Mesenchymal stem cell (in vitro differentiated cells and primary cell): ENCODE data around the gene TMEM114.
A peak's percentile ranks its signal among the peaks of the same experiment; 100 is the strongest.

ENCODE experiments used
- DNase-seq: peaks from one replicate; pipeline ENCODE4 v3.0.0-alpha.2; 2013
- H2AFZ ChIP-seq: one replicate; pipeline ENCODE4 v1.6.1; 2013; ENCODE audit warnings: low read depth, mild to moderate bottlenecking, control low read depth, inconsistent platforms, low read length, moderate library complexity
- H2AK5ac ChIP-seq: 2 replicates; pipeline ENCODE4 v1.6.1; 2013; ENCODE audit warnings: low read length, moderate library complexity, mild to moderate bottlenecking, inconsistent platforms; ENCODE audit not compliant: severe bottlenecking
- H2BK120ac ChIP-seq: one replicate; pipeline ENCODE4 v1.6.1; 2013; ENCODE audit warnings: low read depth, mild to moderate bottlenecking, inconsistent platforms, low read length, moderate library complexity
- H2BK12ac ChIP-seq, 2 experiments: one replicate each; pipeline ENCODE4 v1.6.1; 2013; ENCODE audit warnings: inconsistent platforms in 2 of 2, low read length in 2 of 2, mild to moderate bottlenecking in 2 of 2, moderate library complexity in 2 of 2, control low read depth in 1 of 2
- H2BK15ac ChIP-seq: one replicate; pipeline ENCODE4 v1.6.1; 2013; ENCODE audit warnings: mild to moderate bottlenecking, low read depth, inconsistent platforms; ENCODE audit not compliant: poor library complexity, severe bottlenecking
- H2BK5ac ChIP-seq: 2 replicates; pipeline ENCODE4 v1.6.1; 2013; ENCODE audit warnings: low read depth, mild to moderate bottlenecking, low read length, control low read depth, inconsistent platforms; ENCODE audit not compliant: poor library complexity, severe bottlenecking
- H3K14ac ChIP-seq, 2 experiments: one replicate each; pipeline ENCODE4 v1.6.1; 2013; ENCODE audit warnings: inconsistent platforms in 2 of 2, low read length in 2 of 2, control low read depth in 1 of 2, mild to moderate bottlenecking in 1 of 2, moderate library complexity in 1 of 2
- H3K18ac ChIP-seq, 2 experiments: one replicate each; pipeline ENCODE4 v1.6.1; 2013; ENCODE audit warnings: inconsistent platforms in 2 of 2, low read length in 2 of 2, control low read depth in 1 of 2, low read depth in 1 of 2, mild to moderate bottlenecking in 1 of 2
- H3K23ac ChIP-seq, 2 experiments: one replicate each; pipeline ENCODE4 v1.6.1; 2013; ENCODE audit warnings: inconsistent platforms in 2 of 2, low read length in 2 of 2, mild to moderate bottlenecking in 2 of 2, moderate library complexity in 2 of 2, control low read depth in 1 of 2
- H3K27ac ChIP-seq: 2 replicates; pipeline ENCODE4 v1.5.1; 2013; ENCODE audit warnings: mild to moderate bottlenecking, moderate library complexity, low read length, control low read depth, inconsistent platforms; ENCODE audit not compliant: poor library complexity, severe bottlenecking
- H3K27me3 ChIP-seq, 2 experiments: 2 replicates each; pipeline versions ENCODE4 v1.6.1 to v1.7.0; 2013; ENCODE audit warnings: low read length in 2 of 2, mild to moderate bottlenecking in 2 of 2, moderate library complexity in 2 of 2, control low read depth in 1 of 2, inconsistent platforms in 1 of 2; ENCODE audit not compliant: control insufficient read depth in 1 of 2, insufficient read depth in 1 of 2
- H3K36me3 ChIP-seq, 2 experiments: 2 replicates each; pipeline versions ENCODE4 v1.6.1 to v1.7.0; 2013; ENCODE audit warnings: low read length in 2 of 2, control low read depth in 1 of 2, inconsistent platforms in 1 of 2, low read depth in 1 of 2, mild to moderate bottlenecking in 1 of 2; ENCODE audit not compliant: insufficient read depth in 2 of 2, control insufficient read depth in 1 of 2
- H3K4ac ChIP-seq, 2 experiments: one replicate each; pipeline ENCODE4 v1.6.1; 2013; ENCODE audit warnings: inconsistent platforms in 2 of 2, low read length in 2 of 2, mild to moderate bottlenecking in 2 of 2, moderate library complexity in 2 of 2, control low read depth in 1 of 2, low read depth in 1 of 2
- H3K4me1 ChIP-seq: 2 replicates; pipeline ENCODE4 v1.6.1; 2013; ENCODE audit warnings: low read depth, low read length, control low read depth; ENCODE audit not compliant: control insufficient read depth, insufficient read depth
- H3K4me2 ChIP-seq: 2 replicates; pipeline ENCODE4 v1.6.1; 2013; ENCODE audit warnings: low read length, mild to moderate bottlenecking, inconsistent platforms; ENCODE audit not compliant: poor library complexity, severe bottlenecking
- H3K4me3 ChIP-seq, 2 experiments: 2 replicates each; pipeline versions ENCODE4 v1.5.1 to v1.7.0; 2013; ENCODE audit warnings: low read length in 2 of 2, mild to moderate bottlenecking in 2 of 2, control low read depth in 1 of 2, low read depth in 1 of 2; ENCODE audit not compliant: insufficient read depth in 1 of 2
- H3K79me1 ChIP-seq: replicated peaks from 2 replicates; pipeline ENCODE4 v1.6.1; 2013; ENCODE audit warnings: mild to moderate bottlenecking, control low read depth, low read length, inconsistent platforms; ENCODE audit not compliant: poor library complexity, severe bottlenecking
- H3K9ac ChIP-seq: 2 replicates; pipeline ENCODE4 v1.7.0; 2013; ENCODE audit warnings: mild to moderate bottlenecking, low read length, moderate library complexity
- H3K9me3 ChIP-seq: 2 replicates; pipeline ENCODE4 v1.7.0; 2013; ENCODE audit warnings: mild to moderate bottlenecking, low read length; ENCODE audit not compliant: control insufficient read depth
- H4K8ac ChIP-seq: one replicate; pipeline ENCODE4 v1.6.1; 2013; ENCODE audit warnings: inconsistent platforms, mild to moderate bottlenecking, low read length, moderate library complexity
- H4K91ac ChIP-seq: one replicate; pipeline ENCODE4 v1.6.1; 2013; ENCODE audit warnings: mild to moderate bottlenecking, low read length, inconsistent platforms
- WGBS: methylation state at CpG from one replicate; pipeline ENCODE4 v1.1.7; 2013; ENCODE audit warnings: mixed read lengths; 5-methylcytosine and 5-hydroxymethylcytosine counted together

TMEM114 gene

GRCh38 chr16:8627456-8627855, 37.1 kb upstream of the TMEM114 start:
- no peak overlapping the region for H2BK12ac ChIP-seq
- H4K8ac ChIP-seq: no peak overlapping the region
- H2AK5ac ChIP-seq: no peak overlapping the region
- no peak overlapping the region for H3K4me3 ChIP-seq
- no peak overlapping the region for H2BK15ac ChIP-seq
- peaks cover 51% of the 10 kb centered on the region for H3K79me1 ChIP-seq
- H3K9ac ChIP-seq: no peak overlapping the region
- H2AFZ ChIP-seq: no peak overlapping the region
- H3K36me3 ChIP-seq: peaks cover 61 to 82% of the 10 kb centered on the region in 2 experiments
- H3K9me3 ChIP-seq: no peaks in the 10 kb centered on the region
- H4K91ac ChIP-seq: no peak overlapping the region
- no peak overlapping the region for H2BK5ac ChIP-seq
- H3K14ac ChIP-seq: no peak overlapping the region
- no peak overlapping the region for H3K4ac ChIP-seq
- DNase-seq: no peak
- no peak overlapping the region for H3K27ac ChIP-seq
- H3K23ac ChIP-seq: no peak overlapping the region
- WGBS: 97% methylated on average over 4 of the region's 4 CpGs
- H2BK120ac ChIP-seq: no peak overlapping the region
- no peaks in the 10 kb centered on the region for H3K27me3 ChIP-seq
- no peak overlapping the region for H3K4me2 ChIP-seq
- no peak overlapping the region for H3K18ac ChIP-seq
- H3K4me1 ChIP-seq: peaks cover 3% of the 10 kb centered on the region

- DNase-seq: no peak
Observed at GRCh38 chr16:8626946-8627345, 36.6 kb upstream of the TMEM114 start.

GRCh38 chr16:8625491-8626087, 35.3 kb upstream of the TMEM114 start:
- over 99% methylated on average over 5 of the region's 10 CpGs for WGBS
- H3K18ac ChIP-seq: no peak overlapping the region

More at GRCh38 chr16:8626946-8627345, 36.6 kb upstream of the TMEM114 start:
- H3K14ac ChIP-seq: no peak overlapping the region
- no peak overlapping the region for H4K8ac ChIP-seq
- H3K4ac ChIP-seq: no peak overlapping the region
- H2BK12ac ChIP-seq: no peak overlapping the region
- H3K36me3 ChIP-seq: peaks cover 58 to 77% of the 10 kb centered on the region in 2 experiments
- H3K79me1 ChIP-seq: peaks cover 47% of the 10 kb centered on the region
- H3K4me2 ChIP-seq: no peak overlapping the region
- no peak overlapping the region for H3K18ac ChIP-seq
- H3K9me3 ChIP-seq: no peaks in the 10 kb centered on the region
- no peak overlapping the region for H2BK120ac ChIP-seq
- no peak overlapping the region for H3K9ac ChIP-seq
- H3K27me3 ChIP-seq: no peaks in the 10 kb centered on the region
- no peak overlapping the region for H2AK5ac ChIP-seq
- WGBS: over 99% methylated on average over 8 of the region's 8 CpGs
- no peak overlapping the region for H2BK5ac ChIP-seq
- no peak overlapping the region for H3K4me3 ChIP-seq
- no peak overlapping the region for H2AFZ ChIP-seq
- no peak overlapping the region for H2BK15ac ChIP-seq
- H3K23ac ChIP-seq: no peak overlapping the region
- no peak overlapping the region for H4K91ac ChIP-seq
- peaks cover 3% of the 10 kb centered on the region for H3K4me1 ChIP-seq
- H3K27ac ChIP-seq: no peak overlapping the region

GRCh38 chr16:8623634-8624033, 33.3 kb upstream of the TMEM114 start:
- Histone ChIP-seq H4K91ac (no peak overlapping the region), H3K4me3 (peak overlapping the region in 1 of 2 experiments; percentile 47), H3K9ac (peak overlapping the region; percentile 51), H3K23ac (no peak overlapping the region), H3K4me2 (no peak overlapping the region), H2AK5ac (no peak overlapping the region), H3K27ac (no peak overlapping the region), H2BK120ac (no peak overlapping the region), H2AFZ (no peak overlapping the region), H3K79me1 (peaks cover 25% of the 10 kb centered on the region), H3K27me3 (peaks cover 0 to 10% of the 10 kb centered on the region in 2 experiments), H3K18ac (no peak overlapping the region), H3K36me3 (peaks cover 28 to 44% of the 10 kb centered on the region in 2 experiments), H2BK15ac (no peak overlapping the region), H4K8ac (no peak overlapping the region), H3K9me3 (no peaks in the 10 kb centered on the region), H2BK5ac (no peak overlapping the region), H3K14ac (no peak overlapping the region), H3K4me1 (peaks cover 3% of the 10 kb centered on the region), H3K4ac (no peak overlapping the region), H2BK12ac (no peak overlapping the region)
- DNase-seq: peak; percentile 30

More at GRCh38 chr16:8625491-8626087, 35.3 kb upstream of the TMEM114 start:
- Histone ChIP-seq H3K36me3 (peaks cover 48 to 63% of the 10 kb centered on the region in 2 experiments), H2BK15ac (no peak overlapping the region), H3K4me3 (no peak overlapping the region), H3K79me1 (peaks cover 45% of the 10 kb centered on the region), H3K14ac (no peak overlapping the region), H2AK5ac (no peak overlapping the region), H4K8ac (no peak overlapping the region), H3K27ac (no peak overlapping the region), H2BK5ac (no peak overlapping the region), H3K4me2 (no peak overlapping the region), H2BK120ac (no peak overlapping the region), H3K4me1 (peaks cover 3% of the 10 kb centered on the region), H2BK12ac (no peak overlapping the region), H3K27me3 (no peaks in the 10 kb centered on the region), H3K23ac (no peak overlapping the region), H3K9ac (no peak overlapping the region), H2AFZ (no peak overlapping the region), H4K91ac (no peak overlapping the region), H3K4ac (no peak overlapping the region), H3K9me3 (no peaks in the 10 kb centered on the region)
- no peak for DNase-seq
